ENCODE data around the gene HERC2.

DNA sequence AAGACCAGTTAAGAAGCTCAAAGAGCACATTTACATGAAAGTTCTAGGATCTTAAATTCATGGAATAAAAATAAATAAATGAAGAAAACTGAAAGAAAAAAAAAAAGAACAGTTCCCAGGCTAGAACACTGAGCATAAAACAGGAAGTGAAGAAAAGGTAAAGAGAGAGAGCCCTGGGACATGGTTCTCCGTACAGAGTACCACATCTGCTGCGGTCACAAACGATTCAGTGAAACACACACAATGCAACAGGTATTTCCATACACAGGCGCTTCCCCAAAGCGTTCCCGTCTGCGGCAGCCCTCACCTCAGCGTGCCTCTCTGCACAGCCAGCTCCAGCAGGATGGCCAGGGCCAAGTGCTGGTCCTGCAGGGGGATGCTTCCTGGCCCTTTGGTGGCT is 49.4 kb downstream of the HERC2 start:
- TF ChIP-seq CTCF (IDR thresholded peaks at IDR 0.05) (no peak), EP300 (IDR thresholded peaks at IDR 0.05) (no peak)

Data from tibial nerve (tissue), 4 donors.